Activated effector memory CD4-positive, alpha-beta T cell treated with Interleukin-2 at 50 U/mL for 16 hours (primary cell): ENCODE measurements around the gene NXF1.
A peak's percentile ranks its signal among the peaks of the same experiment; 100 is the strongest.
"Not testable (repeated sequence)": the region's sequence is repeated elsewhere in the genome, so short reads cannot be mapped to it uniquely, and the experiment has no call there.

Source experiments
- DNase-seq: peaks from one replicate; pipeline ENCODE4 v3.0.0-alpha.2; 2020

The NXF1 gene

GRCh38 chr11:62805076-62805892 is at the start of gene NXF1:
TSS of gene NXF1 (minus strand) at chr11:62805440. CDS start at chr11:62805356, 84 bp downstream.
- peak; percentile 94 for DNase-seq

GRCh38 chr11:62854013-62854824 is 49.0 kb upstream of the NXF1 start:
- no peak for DNase-seq

GRCh38 chr11:62853279-62853965 is 48.2 kb upstream of the NXF1 start:
- DNase-seq, result no peak

- DNase-seq, result no peak
These were observed 47.4 kb upstream of the NXF1 start for GRCh38 chr11:62852523-62853188.

GRCh38 chr11:62851807-62852522 is 46.7 kb upstream of the NXF1 start:
- DNase-seq, result no peak

- DNase-seq, result no peak
These were observed 45.9 kb upstream of the NXF1 start for GRCh38 chr11:62850911-62851806.

GRCh38 chr11:62847767-62848314 is 42.6 kb upstream of the NXF1 start:
- DNase-seq, result no peak

- DNase-seq, result no peak
These were observed 40.9 kb upstream of the NXF1 start for GRCh38 chr11:62846177-62846576.

- no peak for DNase-seq
These were observed 38.9 kb upstream of the NXF1 start for GRCh38 chr11:62844154-62844553.

- DNase-seq, result no peak
These were observed 38.2 kb upstream of the NXF1 start for GRCh38 chr11:62843466-62843865.

- DNase-seq, result not testable (repeated sequence)
These were observed 37.7 kb upstream of the NXF1 start for GRCh38 chr11:62842891-62843290.

- DNase-seq, result no peak
These were observed 37.0 kb upstream of the NXF1 start for GRCh38 chr11:62842171-62842741.

- peak; percentile 78 for DNase-seq
These were observed 36.3 kb upstream of the NXF1 start for GRCh38 chr11:62841361-62842170.

GRCh38 chr11:62840721-62841360 is 35.6 kb upstream of the NXF1 start:
- DNase-seq, result peak; percentile 56

- DNase-seq, result peak; percentile 86
These were observed 34.1 kb upstream of the NXF1 start, which contains the start of gene WDR74 for GRCh38 chr11:62839050-62839945. TSS of gene WDR74 (minus strand) at chr11:62839590. CDS start at chr11:62839570, 20 bp downstream.

- no peak for DNase-seq
These were observed 30.1 kb upstream of the NXF1 start for GRCh38 chr11:62835336-62835735.

GRCh38 chr11:62832336-62833234 is 27.3 kb upstream of the NXF1 start, which contains the start of gene TEX54:
TSS of gene TEX54 (minus strand) at chr11:62832841.
- DNase-seq, result no peak
